HG02840 (cell line): Measurements from ENCODE around the gene CNDP1.

Experiments used
- ATAC-seq: cut with Tn5 transposase; IDR thresholded peaks from one replicate; pipeline ENCODE4 v1.9.1; 2021; ENCODE audit warnings: mild to moderate bottlenecking, moderate library complexity, moderate number of reproducible peaks; ENCODE audit not compliant: unreplicated experiment, low FRiP score

CNDP1 gene

GRCh38 chr18:74611765-74612164, 77.5 kb downstream of the CNDP1 start:
- no peak for ATAC-seq

- no peak for ATAC-seq
Observed at GRCh38 chr18:74613381-74613780, 79.1 kb downstream of the CNDP1 start.

DNA sequence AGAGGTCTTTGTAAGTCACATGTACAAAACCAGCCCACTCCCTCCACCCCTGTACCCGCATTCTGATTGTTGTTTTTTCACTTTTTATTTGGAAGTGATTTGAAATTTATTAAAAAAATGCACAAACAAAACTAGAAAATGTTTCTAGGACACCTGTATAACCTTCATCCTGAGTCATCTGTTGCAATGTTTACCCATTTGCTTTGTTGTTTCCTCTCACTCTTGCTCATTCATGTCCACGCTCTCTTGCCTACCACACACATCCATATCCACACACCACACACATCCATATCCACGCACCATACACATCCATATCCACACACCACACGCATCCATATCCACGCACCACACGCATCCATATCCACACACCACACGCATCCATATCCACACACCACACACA, 82.2 kb downstream of the CNDP1 start:
- ATAC-seq: no peak

- no peak for ATAC-seq
Observed at GRCh38 chr18:74617486-74617885, 83.2 kb downstream of the CNDP1 start.

GRCh38 chr18:74622072-74622471, 87.8 kb downstream of the CNDP1 start:
- no peak for ATAC-seq

GRCh38 chr18:74623047-74623816, 88.9 kb downstream of the CNDP1 start:
- ATAC-seq: no peak

GRCh38 chr18:74624466-74624865, 90.2 kb downstream of the CNDP1 start:
- no peak for ATAC-seq

DNA sequence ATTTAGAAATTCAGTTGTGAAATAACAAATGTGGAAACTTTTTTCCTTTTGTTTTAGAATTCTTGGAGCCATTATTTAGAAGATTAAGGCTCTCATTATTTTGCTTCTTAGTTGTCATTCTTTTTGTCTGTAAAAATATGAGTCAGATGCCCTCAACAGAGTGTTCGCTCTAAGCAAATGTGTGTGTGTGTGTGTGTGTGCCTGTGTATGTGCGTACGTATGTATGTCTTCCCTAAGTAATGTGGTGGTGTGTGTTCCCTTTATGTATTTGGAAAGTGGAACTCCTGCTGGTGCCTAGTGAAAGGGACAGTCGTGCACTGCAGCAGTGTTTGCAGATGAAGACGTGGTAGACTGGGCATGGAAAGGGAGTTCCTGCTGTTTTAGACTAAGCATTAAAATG, 90.9 kb downstream of the CNDP1 start:
- ATAC-seq: no peak

DNA sequence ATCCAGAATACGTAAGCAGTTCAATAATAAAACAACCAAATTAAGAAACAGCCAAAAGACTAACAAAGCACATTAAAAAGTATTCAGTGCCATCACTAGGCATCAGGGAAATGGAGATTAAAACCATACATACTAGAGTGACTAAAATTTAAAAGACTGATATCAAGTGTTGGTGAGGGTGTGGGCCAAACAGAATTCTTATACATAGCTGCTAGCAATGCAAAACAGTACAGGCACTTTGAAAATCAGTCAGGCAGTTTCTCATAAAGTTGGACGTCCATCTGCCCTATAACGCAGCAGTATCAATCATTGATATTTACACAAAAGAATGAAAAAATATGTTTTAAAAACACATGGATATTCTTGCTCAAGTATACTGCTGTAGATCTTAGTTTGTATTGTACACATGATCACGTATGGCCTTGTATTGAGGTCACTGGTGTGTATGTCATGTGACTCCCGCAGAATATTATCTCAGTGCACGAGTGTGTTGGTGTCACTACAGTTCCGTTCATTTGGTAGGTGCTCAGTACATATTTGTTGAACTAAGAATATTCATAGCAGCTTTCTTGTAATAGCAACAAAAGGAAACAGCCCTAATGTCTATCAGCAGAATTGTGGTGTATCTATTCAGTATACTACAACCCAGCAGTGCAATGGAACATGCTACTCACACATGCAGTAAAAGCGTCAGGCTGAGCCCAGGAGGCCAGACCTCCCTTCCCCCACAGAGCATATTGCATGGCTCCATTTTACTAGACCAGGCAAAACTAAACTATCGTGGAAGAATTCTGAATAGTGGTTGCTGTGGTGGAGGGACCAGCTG, 92.0 kb downstream of the CNDP1 start:
- no peak for ATAC-seq

GRCh38 chr18:74630804-74631203, 96.5 kb downstream of the CNDP1 start:
- ATAC-seq: no peak

GRCh38 chr18:74631212-74631611, 96.9 kb downstream of the CNDP1 start:
- no peak for ATAC-seq

GRCh38 chr18:74631623-74632350, 97.5 kb downstream of the CNDP1 start:
- ATAC-seq: no peak

DNA sequence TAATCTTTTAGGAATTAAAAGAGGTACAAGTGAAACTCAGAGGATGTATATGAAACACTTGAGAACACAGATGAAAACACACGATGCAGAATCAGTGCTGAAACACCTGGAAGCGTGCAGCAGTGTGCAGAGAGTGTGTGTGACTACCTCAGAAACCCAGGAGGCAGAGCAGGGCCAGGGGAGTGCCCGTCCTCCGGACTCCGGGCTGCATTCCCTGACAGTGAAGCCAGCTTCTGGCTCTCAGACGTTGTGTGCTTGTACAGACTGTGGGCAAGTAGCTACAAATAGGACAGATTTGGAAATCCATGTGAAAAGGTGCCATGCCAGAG, 98.0 kb downstream of the CNDP1 start:
- ATAC-seq: no peak

- ATAC-seq: no peak
Observed at GRCh38 chr18:74632856-74633255, 98.6 kb downstream of the CNDP1 start.

DNA sequence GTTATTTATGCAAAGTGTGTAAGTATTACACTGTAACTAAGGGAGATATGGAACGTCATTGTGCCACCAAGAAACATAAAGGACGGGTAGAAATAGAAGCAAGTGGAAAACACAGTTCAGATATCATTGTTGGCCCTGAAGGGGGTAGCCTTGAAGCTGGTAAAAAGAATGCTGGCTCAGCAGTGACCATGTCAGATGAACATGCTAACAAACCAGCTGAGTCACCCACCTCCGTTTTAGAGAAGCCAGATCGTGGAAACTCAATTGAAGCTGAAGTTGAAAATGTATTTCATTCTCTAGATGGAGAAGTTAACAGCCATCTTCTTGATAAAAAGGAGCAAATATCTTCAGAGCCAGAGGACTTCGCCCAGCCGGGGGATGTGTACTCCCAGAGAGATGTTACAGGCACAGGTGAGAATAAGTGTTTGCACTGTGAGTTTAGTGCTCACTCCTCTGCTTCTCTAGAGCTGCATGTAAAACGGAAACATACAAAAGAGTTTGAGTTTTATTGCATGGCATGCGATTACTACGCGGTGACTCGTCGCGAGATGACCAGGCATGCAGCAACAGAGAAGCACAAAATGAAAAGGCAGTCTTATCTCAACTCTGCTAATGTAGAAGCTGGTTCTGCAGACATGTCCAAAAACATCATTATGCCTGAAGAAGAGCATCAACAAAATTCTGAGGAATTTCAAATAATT, 99.5 kb downstream of the CNDP1 start:
- ATAC-seq: no peak

DNA sequence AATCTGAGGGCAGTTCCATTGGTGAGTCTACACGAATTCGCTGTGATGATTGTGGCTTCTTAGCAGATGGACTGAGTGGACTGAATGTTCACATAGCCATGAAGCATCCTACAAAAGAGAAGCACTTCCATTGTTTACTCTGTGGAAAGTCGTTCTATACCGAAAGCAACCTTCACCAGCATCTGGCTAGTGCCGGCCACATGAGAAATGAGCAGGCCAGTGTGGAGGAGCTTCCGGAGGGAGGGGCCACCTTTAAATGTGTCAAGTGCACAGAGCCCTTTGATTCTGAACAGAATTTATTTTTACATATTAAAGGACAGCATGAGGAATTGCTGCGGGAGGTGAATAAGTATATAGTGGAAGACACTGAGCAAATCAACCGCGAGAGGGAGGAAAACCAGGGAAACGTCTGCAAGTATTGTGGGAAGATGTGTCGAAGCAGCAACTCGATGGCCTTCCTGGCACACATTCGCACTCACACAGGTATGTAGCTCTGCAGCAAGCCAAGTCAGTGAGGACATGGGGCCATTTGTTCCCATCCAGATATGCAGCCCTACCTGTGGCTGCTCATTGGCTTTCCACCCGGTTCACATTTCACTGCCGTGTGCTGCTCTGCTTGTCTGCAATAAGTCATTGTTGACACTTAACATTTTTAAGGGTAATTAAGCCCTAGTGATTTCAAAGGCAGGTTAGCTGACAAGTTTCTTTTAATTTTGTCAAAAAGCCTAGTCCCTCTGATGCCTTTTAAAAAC, 101.1 kb downstream of the CNDP1 start:
- no peak for ATAC-seq
